Thoracic aorta (tissue), 2 donors: ENCODE results near the gene IL1A. TPM values are rescaled to one million over a fixed set of nuclear protein-coding genes. Genes with fewer than 3 reads are reported as not detected.

Experiments used
- ATAC-seq: fragments of 150-250 bp; one replicate; pipeline ENCODE4 v1.8.0; 2017; ENCODE audit warnings: low read depth; ENCODE audit not compliant: insufficient number of reproducible peaks, low FRiP score
- DNase-seq: peaks from one replicate; pipeline ENCODE4 v3.0.0-alpha.2; 2020; ENCODE audit warnings: low spot score
- H3K27ac ChIP-seq, 2 donors: fragments of 200-600 bp; sonication (generic); 1 replicate in 1 of 2; 2 replicates in 1 of 2; pipeline ENCODE4 v1.5.1; 2016; ENCODE audit warnings: mild to moderate bottlenecking in 2 of 2, moderate library complexity in 2 of 2
- H3K27me3 ChIP-seq: fragments of 200-600 bp; sonication (generic); replicated peaks from 2 replicates; pipeline ENCODE4 v1.6.0; 2016; ENCODE audit warnings: mild to moderate bottlenecking; ENCODE audit not compliant: insufficient read depth
- H3K36me3 ChIP-seq: fragments of 200-600 bp; sonication (generic); one replicate; pipeline ENCODE4 v1.5.1; 2016
- H3K4me1 ChIP-seq, 2 donors: fragments of 200-600 bp; sonication (generic); 1 replicate in 1 of 2; 2 replicates in 1 of 2; pipeline versions ENCODE4 v1.5.1 to v1.6.0; 2016; ENCODE audit warnings: low read depth in 2 of 2, mild to moderate bottlenecking in 1 of 2; ENCODE audit not compliant: control insufficient read depth in 1 of 2
- H3K4me3 ChIP-seq: fragments of 200-600 bp; sonication (generic); 2 replicates; pipeline ENCODE4 v1.5.1; 2016; ENCODE audit warnings: mild to moderate bottlenecking
- H3K9me3 ChIP-seq: fragments of 200-600 bp; sonication (generic); 2 replicates; pipeline ENCODE4 v1.5.1; 2016
- CTCF ChIP-seq: fragments of 200-600 bp; sonication (generic); IDR thresholded peaks from one replicate; pipeline ENCODE4 v1.5.1; 2019; ENCODE audit warnings: antibody characterized with exemption
- total RNA-seq, 2 donors: library from RNA; depleted of rRNA; stranded (reverse); fragments of >200 nt; gene quantifications; one replicate each; pipeline versions ENCODE4 v1.1.0 to v1.2.3, GENCODE V29; 2016

Gene IL1A
- total RNA-seq, 2 donors from 2014 or later, result 0.56 TPM; not detected in 1

- TF ChIP-seq CTCF, result no peak
- ATAC-seq (no peak), DNase-seq (no peak)
- no peaks in the 10 kb centered on the region for H3K36me3 ChIP-seq
- no peak overlapping the region for H3K4me3 ChIP-seq
- H3K27me3 ChIP-seq, result no peaks in the 10 kb centered on the region
- no peaks in the 10 kb centered on the region for H3K9me3 ChIP-seq
- H3K4me1 ChIP-seq, result no peaks in the 10 kb centered on the region
- no peak overlapping the region for H3K27ac ChIP-seq
Observed at GRCh38 chr2:112758711-112759110, 25.6 kb downstream of the IL1A start.

- Histone ChIP-seq H3K4me3 (no peak overlapping the region), H3K27ac (no peak overlapping the region), H3K27me3 (no peaks in the 10 kb centered on the region), H3K36me3 (no peaks in the 10 kb centered on the region), H3K4me1 (no peaks in the 10 kb centered on the region), H3K9me3 (no peaks in the 10 kb centered on the region)
- DNase-seq (no peak), ATAC-seq (no peak)
- TF ChIP-seq CTCF, result no peak
Observed at GRCh38 chr2:112757265-112757664, 27.0 kb downstream of the IL1A start.

DNA sequence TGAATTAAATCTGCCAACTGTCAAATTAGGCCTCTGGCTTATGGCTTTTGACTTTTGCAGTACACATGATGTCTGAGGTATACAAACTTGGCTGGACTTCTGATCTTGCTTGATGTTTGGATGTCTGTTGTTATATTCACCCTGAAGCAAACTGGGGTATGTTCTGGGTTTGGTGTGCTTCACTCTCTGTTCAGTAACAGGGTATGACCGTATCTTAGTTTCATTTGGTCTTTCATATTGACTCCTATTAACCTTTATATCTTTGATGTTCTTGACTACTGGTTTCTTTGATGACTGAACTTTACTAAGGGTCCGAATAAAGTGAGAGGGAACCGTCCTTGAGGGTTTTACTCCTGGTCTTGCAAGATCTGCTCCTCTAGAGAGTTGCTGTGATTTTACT, 28.1 kb downstream of the IL1A start:
- no peak overlapping the region for H3K4me3 ChIP-seq
- DNase-seq, result no peak
- H3K4me1 ChIP-seq, result no peaks in the 10 kb centered on the region
- ATAC-seq, result no peak
- no peaks in the 10 kb centered on the region for H3K27me3 ChIP-seq
- no peaks in the 10 kb centered on the region for H3K9me3 ChIP-seq
- TF ChIP-seq CTCF, result no peak
- H3K27ac ChIP-seq, result no peak overlapping the region
- H3K36me3 ChIP-seq, result no peaks in the 10 kb centered on the region

- H3K4me3 ChIP-seq, result no peak overlapping the region
- H3K4me1 ChIP-seq, result no peaks in the 10 kb centered on the region
- no peak for TF ChIP-seq CTCF
- no peak for DNase-seq
- no peak for ATAC-seq
- H3K27ac ChIP-seq, result no peak overlapping the region
- H3K36me3 ChIP-seq, result no peaks in the 10 kb centered on the region
- no peaks in the 10 kb centered on the region for H3K27me3 ChIP-seq
- H3K9me3 ChIP-seq, result no peaks in the 10 kb centered on the region
Observed at GRCh38 chr2:112755444-112755843, 28.8 kb downstream of the IL1A start.

DNA sequence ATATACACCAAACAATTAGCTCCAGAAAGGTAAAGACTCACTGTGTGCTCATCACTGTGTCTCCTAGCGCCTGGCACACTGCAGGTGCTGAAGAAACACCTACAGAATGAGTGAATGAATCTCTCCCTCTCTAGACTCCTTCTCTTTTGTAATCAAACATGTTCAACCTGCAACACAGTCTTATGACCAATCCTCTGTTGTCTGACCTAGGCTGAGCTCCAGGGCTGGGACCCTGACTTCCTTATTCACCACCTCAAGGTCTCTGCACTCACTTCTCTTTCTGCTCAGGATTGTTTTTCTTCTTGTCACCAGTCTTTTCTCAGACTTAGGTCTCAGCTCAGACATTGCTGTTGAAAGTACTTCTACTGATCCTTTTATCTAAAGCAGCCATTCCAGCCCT, 29.7 kb downstream of the IL1A start:
- no peaks in the 10 kb centered on the region for H3K9me3 ChIP-seq
- H3K4me3 ChIP-seq, result no peak overlapping the region
- no peaks in the 10 kb centered on the region for H3K27me3 ChIP-seq
- no peak for ATAC-seq
- H3K4me1 ChIP-seq, result no peaks in the 10 kb centered on the region
- no peak overlapping the region for H3K27ac ChIP-seq
- DNase-seq, result no peak
- no peak for TF ChIP-seq CTCF
- no peaks in the 10 kb centered on the region for H3K36me3 ChIP-seq
